Adipose tissue (tissue), 3 donors: ENCODE measurements around the gene NEDD9. TPM values are rescaled to one million over a fixed set of nuclear protein-coding genes. Genes with fewer than 3 reads are reported as not detected.

Experiments used
- H3K27ac ChIP-seq: one replicate; pipeline ENCODE4 v1.5.1; 2013; ENCODE audit warnings: low read depth, low read length
- WGBS, 3 donors: extraction: QIAGEN DNeasy Blood & Tissue Kit; methylation state at CpG; one replicate each; pipeline ENCODE4 v1.1.7; 2013; 5-methylcytosine and 5-hydroxymethylcytosine counted together
- polyA plus RNA-seq, 3 donors: library from polyadenylated mRNA; stranded (reverse); fragments of 200-250 nt; gene quantifications; one replicate each; pipeline ENCODE4 v1.2.3, GENCODE V29; 2013
- donor health status: healthy with polysubstance abuse.
- donor health status: Bipolar disorder and iron deficiency.
- donor health status: healthy.

The NEDD9 gene
- polyA plus RNA-seq, 3 donors: 7.5 to 48.5 (median 25.4) TPM

GRCh38 chr6:11265932-11266331 lies 33.5 kb upstream of the NEDD9 start:
- WGBS, 3 donors: 86 to 91% (median 91%) methylated on average over 1 of the region's 1 CpG

GRCh38 chr6:11264100-11264499 lies 31.6 kb upstream of the NEDD9 start:
- 89 to 95% (median 93%) methylated on average over 6 of the region's 6 CpGs for WGBS, 3 donors

More at GRCh38 chr6:11265932-11266331, 33.5 kb upstream of the NEDD9 start:
- H3K27ac ChIP-seq: no peak overlapping the region

GRCh38 chr6:11263291-11263775 lies 30.9 kb upstream of the NEDD9 start:
- no peak overlapping the region for H3K27ac ChIP-seq
- WGBS, 3 donors: 36 to 48% (median 38%) methylated on average over 5 of the region's 5 CpGs

More at GRCh38 chr6:11264100-11264499, 31.6 kb upstream of the NEDD9 start:
- H3K27ac ChIP-seq: no peak overlapping the region

- 68 to 84% (median 81%) methylated on average over 4 of the region's 4 CpGs for WGBS, 3 donors
- no peak overlapping the region for H3K27ac ChIP-seq
Measured at GRCh38 chr6:11262242-11262641, 29.8 kb upstream of the NEDD9 start.

GRCh38 chr6:11260249-11261038 lies 28.0 kb upstream of the NEDD9 start:
- 93 to 96% (median 95%) methylated on average over 4 of the region's 4 CpGs for WGBS, 3 donors
- H3K27ac ChIP-seq: no peak overlapping the region

- H3K27ac ChIP-seq: no peak overlapping the region
- WGBS, 3 donors: 65 to 70% (median 69%) methylated on average over 2 of the region's 2 CpGs
Measured at GRCh38 chr6:11258260-11259237, 26.1 kb upstream of the NEDD9 start.

GRCh38 chr6:11255610-11256009 lies 23.1 kb upstream of the NEDD9 start:
- WGBS, 3 donors: 93 to 97% (median 95%) methylated on average over 5 of the region's 5 CpGs
- no peak overlapping the region for H3K27ac ChIP-seq

- WGBS, 3 donors: 76 to 94% (median 88%) methylated on average over 1 of the region's 1 CpG
- no peak overlapping the region for H3K27ac ChIP-seq
Measured at GRCh38 chr6:11253594-11253993, 21.1 kb upstream of the NEDD9 start.

- 45 to 54% (median 51%) methylated on average over 7 of the region's 7 CpGs for WGBS, 3 donors
- no peak overlapping the region for H3K27ac ChIP-seq
Measured at GRCh38 chr6:11251553-11252360, 19.3 kb upstream of the NEDD9 start.

GRCh38 chr6:11250108-11250507 lies 17.6 kb upstream of the NEDD9 start:
- no peak overlapping the region for H3K27ac ChIP-seq
- WGBS, 3 donors: 61 to 79% (median 68%) methylated on average over 1 of the region's 1 CpG

- 95 to 98% (median 96%) methylated on average over 3 of the region's 3 CpGs for WGBS, 3 donors
- H3K27ac ChIP-seq: no peak overlapping the region
Measured at GRCh38 chr6:11248974-11249761, 16.7 kb upstream of the NEDD9 start.

GRCh38 chr6:11246722-11247121 lies 14.3 kb upstream of the NEDD9 start:
- 84 to 87% (median 86%) methylated on average over 6 of the region's 6 CpGs for WGBS, 3 donors
- H3K27ac ChIP-seq: no peak overlapping the region

GRCh38 chr6:11245381-11246256 lies 13.2 kb upstream of the NEDD9 start:
- WGBS, 3 donors: 50 to 79% (median 63%) methylated on average over 9 of the region's 9 CpGs
- no peak overlapping the region for H3K27ac ChIP-seq

- no peak overlapping the region for H3K27ac ChIP-seq
- WGBS, 3 donors: 50 to 68% (median 63%) methylated on average over 2 of the region's 2 CpGs
Measured at GRCh38 chr6:11244387-11245126, 12.1 kb upstream of the NEDD9 start.

- no peak overlapping the region for H3K27ac ChIP-seq
- WGBS, 3 donors: 58 to 88% (median 84%) methylated on average over 1 of the region's 1 CpG
Measured at GRCh38 chr6:11243861-11244260, 11.4 kb upstream of the NEDD9 start.

- H3K27ac ChIP-seq: no peak overlapping the region
Measured at GRCh38 chr6:11242711-11243110, 10.2 kb upstream of the NEDD9 start.
